ENCODE data around the gene NFIX. TPM values are rescaled to one million over a fixed set of nuclear protein-coding genes. Genes with fewer than 3 reads are reported as not detected.
A peak's percentile ranks its signal among the peaks of the same experiment; 100 is the strongest.

NFIX gene
- total RNA-seq, 2 experiments from 2014 or later: 6.2 to 6.4 TPM

GRCh38 chr19:13060964-13061927 is 66.0 kb downstream of the NFIX start:
- peak overlapping the region; percentile 71 for H3K4me3 Mint-ChIP-seq
- H3K27me3 Mint-ChIP-seq (ENCODE audit: low read depth): peaks cover 4% of the 10 kb centered on the region
- peak; percentile 87 for DNase-seq
- H3K4me1 Mint-ChIP-seq (ENCODE audit: low read depth): peaks cover 9% of the 10 kb centered on the region
- intact Hi-C loops (cut with micrococcal nuclease): loop anchor here (1.0 to 2.0 kb wide), 4 partner anchors 34 to 96 kb away; no protein-coding TSS in a partner anchor
- H3K9me3 Mint-ChIP-seq: no peaks in the 10 kb centered on the region
- no peak overlapping the region for H3K27ac Mint-ChIP-seq
- CTCF ChIA-PET: interaction anchor here (0.5 to 6.2 kb wide), 34 partner anchors 9 to 665 kb away, joined by 3 to 110 read pairs (median 5); no protein-coding TSS in a partner anchor
- no peaks in the 10 kb centered on the region for H3K36me3 Mint-ChIP-seq (ENCODE audit: low read depth)

- CTCF ChIA-PET: interaction anchor here (1.3 to 6.2 kb wide), 13 partner anchors 9 to 97 kb away, joined by 3 to 110 read pairs (median 17); no protein-coding TSS in a partner anchor
- Mint-ChIP-seq H3K27ac (no peak overlapping the region), H3K9me3 (no peaks in the 10 kb centered on the region), H3K4me1 (ENCODE audit: low read depth) (peaks cover 9% of the 10 kb centered on the region), H3K27me3 (ENCODE audit: low read depth) (peaks cover 4% of the 10 kb centered on the region), H3K36me3 (ENCODE audit: low read depth) (no peaks in the 10 kb centered on the region), H3K4me3 (no peak overlapping the region)
- DNase-seq: no peak
- intact Hi-C loops (cut with micrococcal nuclease): no loop called here
Measured at GRCh38 chr19:13062317-13062716, 67.0 kb downstream of the NFIX start.

GRCh38 chr19:13063461-13064091 is 68.3 kb downstream of the NFIX start:
- peaks cover 4% of the 10 kb centered on the region for H3K27me3 Mint-ChIP-seq (ENCODE audit: low read depth)
- CTCF ChIA-PET: interaction anchor here (1.5 to 4.3 kb wide), 5 partner anchors 30 to 98 kb away, joined by 6 to 50 read pairs (median 9); no protein-coding TSS in a partner anchor
- no peak overlapping the region for H3K27ac Mint-ChIP-seq
- intact Hi-C loops (cut with micrococcal nuclease): no loop called here
- DNase-seq: no peak
- H3K4me1 Mint-ChIP-seq (ENCODE audit: low read depth): peaks cover 9% of the 10 kb centered on the region
- no peaks in the 10 kb centered on the region for H3K36me3 Mint-ChIP-seq (ENCODE audit: low read depth)
- H3K9me3 Mint-ChIP-seq: no peaks in the 10 kb centered on the region
- no peak overlapping the region for H3K4me3 Mint-ChIP-seq

- Mint-ChIP-seq H3K27ac (no peak overlapping the region), H3K36me3 (ENCODE audit: low read depth) (no peaks in the 10 kb centered on the region), H3K4me1 (ENCODE audit: low read depth) (peaks cover 9% of the 10 kb centered on the region), H3K27me3 (ENCODE audit: low read depth) (peaks cover 4% of the 10 kb centered on the region), H3K9me3 (no peaks in the 10 kb centered on the region), H3K4me3 (no peak overlapping the region)
- intact Hi-C loops (cut with micrococcal nuclease): no loop called here
- DNase-seq: no peak
- CTCF ChIA-PET: interaction anchor here (1.5 to 3.3 kb wide), 4 partner anchors 34 to 99 kb away, joined by 6 to 18 read pairs (median 8); no protein-coding TSS in a partner anchor
Measured at GRCh38 chr19:13064092-13064489, 68.8 kb downstream of the NFIX start.

GRCh38 chr19:13066226-13066625 is 71.0 kb downstream of the NFIX start:
- CTCF ChIA-PET: interaction anchor here (3.3 kb wide), 1 partner anchor 89 kb away, joined by 18 read pairs; no protein-coding TSS in a partner anchor

GRCh38 chr19:13066933-13067807 is 71.9 kb downstream of the NFIX start:
- H3K27me3 Mint-ChIP-seq (ENCODE audit: low read depth): peaks cover 1% of the 10 kb centered on the region
- no peak for DNase-seq

More at GRCh38 chr19:13066226-13066625, 71.0 kb downstream of the NFIX start:
- H3K4me3 Mint-ChIP-seq: no peak overlapping the region
- no peaks in the 10 kb centered on the region for H3K9me3 Mint-ChIP-seq
- no peak for DNase-seq
- intact Hi-C loops (cut with micrococcal nuclease): no loop called here
- no peak overlapping the region for H3K27ac Mint-ChIP-seq
- peaks cover 3% of the 10 kb centered on the region for H3K4me1 Mint-ChIP-seq (ENCODE audit: low read depth)
- H3K36me3 Mint-ChIP-seq (ENCODE audit: low read depth): no peaks in the 10 kb centered on the region
- H3K27me3 Mint-ChIP-seq (ENCODE audit: low read depth): peaks cover 4% of the 10 kb centered on the region

GRCh38 chr19:13068085-13068846 is 73.0 kb downstream of the NFIX start:
- no peaks in the 10 kb centered on the region for H3K9me3 Mint-ChIP-seq
- no peaks in the 10 kb centered on the region for H3K27me3 Mint-ChIP-seq (ENCODE audit: low read depth)
- DNase-seq: no peak
- no peaks in the 10 kb centered on the region for H3K4me1 Mint-ChIP-seq (ENCODE audit: low read depth)
- H3K27ac Mint-ChIP-seq: no peak overlapping the region
- intact Hi-C loops (cut with micrococcal nuclease): no loop called here
- H3K4me3 Mint-ChIP-seq: no peak overlapping the region
- CTCF ChIA-PET: interaction anchor here (0.7 to 1.4 kb wide), 2 partner anchors 26 to 53 kb away, joined by 3 to 6 read pairs; no protein-coding TSS in a partner anchor
- no peaks in the 10 kb centered on the region for H3K36me3 Mint-ChIP-seq (ENCODE audit: low read depth)

More at GRCh38 chr19:13066933-13067807, 71.9 kb downstream of the NFIX start:
- Mint-ChIP-seq H3K4me3 (no peak overlapping the region), H3K4me1 (ENCODE audit: low read depth) (no peaks in the 10 kb centered on the region), H3K9me3 (no peaks in the 10 kb centered on the region), H3K36me3 (ENCODE audit: low read depth) (no peaks in the 10 kb centered on the region), H3K27ac (no peak overlapping the region)
- intact Hi-C loops (cut with micrococcal nuclease): no loop called here
- CTCF ChIA-PET: interaction anchor here (0.7 to 1.4 kb wide), 2 partner anchors 27 to 51 kb away, joined by 3 to 6 read pairs; no protein-coding TSS in a partner anchor

GRCh38 chr19:13069415-13070359 is 74.4 kb downstream of the NFIX start:
- CTCF ChIA-PET: interaction anchor here (1.0 to 5.1 kb wide), 2 partner anchors 9 to 104 kb away, joined by 3 to 37 read pairs; no protein-coding TSS in a partner anchor

GRCh38 chr19:13070425-13071140 is 75.3 kb downstream of the NFIX start:
- Mint-ChIP-seq H3K4me1 (ENCODE audit: low read depth) (no peaks in the 10 kb centered on the region), H3K9me3 (no peaks in the 10 kb centered on the region), H3K27me3 (ENCODE audit: low read depth) (no peaks in the 10 kb centered on the region), H3K36me3 (ENCODE audit: low read depth) (no peaks in the 10 kb centered on the region), H3K4me3 (no peak overlapping the region), H3K27ac (no peak overlapping the region)
- intact Hi-C loops (cut with micrococcal nuclease): no loop called here
- no peak for DNase-seq
- CTCF ChIA-PET: interaction anchor here (1.0 to 5.1 kb wide), 3 partner anchors 10 to 105 kb away, joined by 3 to 37 read pairs (median 3); no protein-coding TSS in a partner anchor

More at GRCh38 chr19:13069415-13070359, 74.4 kb downstream of the NFIX start:
- intact Hi-C loops (cut with micrococcal nuclease): no loop called here
- Mint-ChIP-seq H3K9me3 (no peaks in the 10 kb centered on the region), H3K4me3 (no peak overlapping the region), H3K36me3 (ENCODE audit: low read depth) (no peaks in the 10 kb centered on the region), H3K27me3 (ENCODE audit: low read depth) (no peaks in the 10 kb centered on the region), H3K4me1 (ENCODE audit: low read depth) (no peaks in the 10 kb centered on the region), H3K27ac (no peak overlapping the region)
- no peak for DNase-seq
